ENCODE data around the gene KCNN3.

Gene KCNN3

DNA sequence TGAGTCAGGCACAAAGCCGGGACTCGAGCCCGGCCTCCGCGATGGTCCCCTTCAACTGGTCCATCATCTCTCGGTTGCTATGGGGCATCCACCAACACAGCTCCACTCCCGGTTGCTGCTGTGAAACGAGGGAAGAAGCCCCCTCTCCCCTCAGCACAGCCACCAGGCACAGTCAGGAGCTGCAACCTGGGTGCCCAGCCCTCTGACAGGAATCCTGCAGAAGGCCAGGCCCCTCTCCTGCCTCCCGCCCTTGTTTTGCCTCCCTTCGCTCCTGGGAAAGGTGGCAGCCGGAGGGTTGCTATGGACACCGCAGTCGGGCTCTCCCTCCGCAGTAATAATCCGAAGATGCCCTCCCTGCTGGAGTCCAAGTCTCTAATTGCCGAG lies 8.9 kb upstream of the KCNN3 start:
- no peak for DNase-seq (ENCODE audit: low spot score)

DNA sequence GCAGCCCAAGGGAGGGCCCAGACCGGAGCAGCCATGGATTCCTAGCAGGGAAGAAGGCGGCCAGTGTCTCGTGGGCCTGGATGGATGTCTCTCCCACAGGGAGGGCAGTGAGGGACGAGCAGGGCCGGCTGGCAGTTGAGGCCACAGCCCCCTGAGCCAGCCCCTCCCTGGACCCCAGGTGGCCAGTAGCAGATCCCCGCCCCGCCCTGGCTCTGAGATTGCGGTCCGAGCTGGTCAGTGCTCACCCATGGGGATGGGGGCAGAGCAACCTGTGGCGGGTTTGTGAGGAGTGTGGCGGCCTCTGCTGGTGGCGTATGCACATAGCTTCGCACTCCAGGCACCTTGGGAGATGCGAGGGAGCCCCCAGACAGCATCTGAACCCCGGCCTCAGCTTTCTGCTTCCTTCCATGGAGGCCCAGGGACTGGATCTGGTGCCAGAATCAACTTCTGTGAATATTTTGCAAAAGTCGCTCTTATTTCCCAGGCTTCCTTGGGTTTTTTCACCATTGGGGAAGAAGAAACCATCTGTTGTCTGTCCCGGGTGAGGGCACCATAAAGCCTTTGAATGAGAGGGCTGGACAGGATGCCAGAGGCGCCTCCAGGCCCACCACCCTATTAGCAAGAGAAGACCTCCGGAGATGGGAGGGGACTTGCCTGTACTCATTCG lies 8.4 kb upstream of the KCNN3 start:
- peak; percentile 59 for DNase-seq (ENCODE audit: low spot score)

DNA sequence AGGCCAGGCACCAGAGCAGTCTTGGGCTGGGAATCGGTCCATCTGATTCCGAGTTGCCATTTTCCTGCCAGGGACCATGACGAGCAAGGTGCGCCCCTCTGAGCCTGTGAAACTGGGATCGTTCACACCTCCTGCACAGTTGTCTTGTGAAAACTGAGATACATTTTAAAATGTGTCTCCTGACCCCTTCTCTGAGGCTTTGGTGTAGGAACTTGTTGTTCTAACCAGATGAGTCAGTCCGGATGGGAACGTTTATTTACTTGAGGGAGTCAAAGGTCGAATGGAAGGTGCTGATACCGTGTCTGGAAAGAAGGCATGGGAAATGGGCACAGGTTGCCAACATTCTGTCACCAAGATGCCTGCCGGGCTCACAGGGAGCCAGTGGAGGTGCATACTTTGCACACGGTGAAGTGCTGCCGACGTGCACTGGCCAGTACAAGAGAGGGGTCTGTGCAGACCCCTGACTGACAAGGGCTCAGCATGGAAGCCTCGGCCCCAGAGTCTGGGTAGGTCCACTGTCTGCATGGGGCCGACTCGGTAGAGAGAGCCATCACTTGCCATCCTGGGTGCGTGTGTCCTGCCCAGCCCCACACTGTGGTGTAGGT lies 7.4 kb upstream of the KCNN3 start:
- DNase-seq (ENCODE audit: low spot score) = peak; percentile 73

DNA sequence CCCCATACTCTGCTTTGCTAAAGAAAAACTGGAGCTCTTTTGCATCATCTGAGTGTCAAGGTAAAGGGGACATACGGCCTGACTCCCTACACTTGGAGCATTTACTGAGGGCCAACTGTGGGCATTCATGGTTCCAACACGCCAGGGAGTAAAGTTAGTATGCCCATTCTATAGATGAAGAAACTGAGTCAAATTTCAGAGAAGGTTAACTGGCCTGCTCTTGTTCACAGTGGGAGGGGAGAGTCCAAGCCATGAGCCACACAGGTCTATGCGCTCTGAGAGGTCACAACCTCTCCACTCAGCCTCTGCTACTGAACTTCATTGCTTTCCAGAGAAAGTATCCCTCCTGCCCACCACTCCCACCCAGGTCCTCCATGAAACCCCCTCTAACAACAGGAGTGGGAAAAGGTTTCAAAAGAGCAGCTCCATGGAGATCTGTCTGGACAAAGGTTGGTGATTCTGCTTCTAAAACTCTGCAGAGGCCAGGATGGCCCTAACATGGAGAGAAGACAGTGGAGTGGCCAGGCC lies 6.8 kb upstream of the KCNN3 start:
- no peak for DNase-seq (ENCODE audit: low spot score)

DNA sequence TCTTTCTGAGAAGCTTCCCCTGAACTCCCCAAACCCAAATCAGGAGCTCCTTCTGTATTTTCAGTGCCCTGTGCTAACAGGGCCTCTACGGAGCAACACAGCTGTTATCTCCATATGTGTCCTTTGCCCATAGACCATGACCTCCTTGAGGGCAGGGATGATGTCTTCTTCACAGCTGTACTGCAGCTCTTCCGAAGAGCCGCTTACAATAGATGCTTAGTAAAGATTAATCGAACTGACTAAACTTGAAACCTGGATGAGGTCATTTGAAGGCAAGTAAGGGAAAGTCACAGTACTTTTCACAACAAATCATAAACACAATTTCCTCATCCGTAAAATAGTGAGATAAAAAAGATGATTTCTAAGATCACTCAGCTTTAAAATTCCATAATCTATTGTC lies 4.4 kb upstream of the KCNN3 start:
- DNase-seq (ENCODE audit: low spot score) = no peak

DNA sequence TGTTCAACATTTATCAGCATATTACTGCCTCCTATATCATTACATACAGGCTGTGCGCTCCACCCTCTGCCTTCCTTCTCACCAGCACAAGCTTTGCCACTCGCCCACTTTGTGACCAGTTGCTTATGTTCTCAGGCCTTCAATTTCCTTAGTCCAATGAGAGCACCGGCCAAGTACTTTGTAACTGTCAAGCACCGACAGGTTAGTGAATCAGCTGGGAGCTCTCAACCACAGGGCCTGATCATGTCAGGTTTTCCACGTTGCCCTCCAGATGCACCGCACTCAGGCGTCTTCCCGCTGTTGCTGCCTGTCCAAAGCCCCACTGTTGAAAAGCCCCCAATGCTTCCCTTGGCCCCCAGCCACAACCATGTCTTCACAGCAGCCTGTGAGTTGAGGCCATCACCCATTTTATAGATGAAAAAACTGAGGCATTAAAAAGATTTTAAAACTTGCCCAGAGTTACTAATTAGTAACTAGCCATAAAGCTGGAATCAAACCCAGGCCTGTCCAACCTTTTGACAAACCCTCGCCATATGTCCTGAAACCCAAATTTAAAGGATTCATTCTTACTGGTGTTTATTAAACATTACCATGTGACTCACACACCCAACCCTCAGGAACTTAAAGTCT lies 3.4 kb upstream of the KCNN3 start:
- no peak for DNase-seq (ENCODE audit: low spot score)

DNA sequence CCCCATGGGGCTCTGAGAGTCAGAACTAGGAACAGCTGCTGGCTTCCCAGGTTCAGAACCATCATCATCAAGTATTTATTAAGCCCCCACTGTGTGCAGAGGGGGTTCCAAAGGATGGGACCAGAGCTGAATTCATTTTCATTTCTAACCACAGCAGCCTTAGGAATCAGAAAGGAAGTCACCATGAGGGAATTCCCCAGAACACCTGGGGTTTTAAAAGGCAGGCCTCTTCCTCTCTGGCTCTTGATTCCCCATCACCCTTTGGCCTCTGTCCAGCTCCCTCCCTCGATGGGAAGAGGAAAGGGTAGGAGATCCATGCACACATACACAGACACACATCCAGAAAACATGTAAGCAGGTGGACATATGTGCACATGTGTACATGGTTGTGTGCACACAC lies 1.3 kb upstream of the KCNN3 start:
- DNase-seq (ENCODE audit: low spot score) = no peak

DNA sequence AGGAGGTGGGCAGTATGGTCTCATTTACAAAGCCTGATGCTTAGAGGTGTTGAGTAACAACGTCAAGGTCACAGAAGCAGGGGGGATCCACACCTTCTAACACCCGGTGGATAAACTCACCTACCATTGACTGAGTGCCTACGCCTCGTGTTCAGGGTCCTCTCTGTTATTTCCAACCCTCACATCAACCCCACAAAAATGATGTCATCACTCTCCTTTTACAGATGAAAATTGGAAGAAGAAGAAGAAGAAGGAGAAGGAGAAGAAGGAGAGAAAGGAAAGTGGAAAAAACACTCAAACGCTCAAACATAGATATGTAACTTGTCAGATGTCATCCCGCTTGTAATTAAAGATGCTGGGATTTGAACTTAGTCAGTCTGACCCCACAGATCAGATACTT lies 653 bp upstream of the KCNN3 start:
- no peak for DNase-seq (ENCODE audit: low spot score)

DNA sequence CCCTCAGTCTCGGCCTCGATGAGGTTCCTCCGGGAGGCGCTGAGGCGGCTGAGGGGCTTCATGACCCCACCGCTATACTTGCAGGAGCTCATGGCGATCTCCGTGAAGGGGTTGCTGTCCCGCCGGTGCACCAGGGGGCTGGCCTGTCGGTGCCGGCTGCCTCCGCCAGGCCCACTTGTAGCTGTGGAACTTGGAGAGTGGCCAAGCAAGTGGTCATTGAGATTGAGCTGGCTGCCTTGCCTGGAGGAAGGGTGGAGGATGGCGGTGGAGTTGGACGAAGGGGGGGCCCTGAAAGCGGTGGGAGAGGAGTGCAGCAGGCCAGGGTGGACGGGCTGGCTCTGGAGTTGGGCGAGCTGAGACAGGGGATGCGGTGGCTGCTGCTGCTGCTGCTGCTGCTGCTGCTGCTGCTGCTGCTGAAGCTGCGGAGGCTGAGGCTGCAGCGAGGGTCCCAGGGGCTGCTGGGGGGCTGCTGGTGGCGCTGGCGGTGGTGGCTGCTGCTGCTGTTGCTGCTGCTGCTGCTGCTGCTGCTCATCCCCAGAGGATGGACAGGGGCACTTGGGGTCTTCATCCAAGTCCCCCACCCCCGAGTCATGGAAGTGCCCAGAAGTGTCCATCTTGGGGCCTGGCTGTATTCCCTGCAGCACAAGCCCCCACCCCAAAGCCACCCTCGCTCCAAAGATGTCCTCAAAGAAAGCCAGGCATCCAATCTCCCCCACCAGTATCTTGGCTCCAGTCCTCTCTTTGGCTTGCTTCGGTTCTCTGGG lies 548 bp downstream of the KCNN3 start:
- no peak for DNase-seq (ENCODE audit: low spot score)

DNA sequence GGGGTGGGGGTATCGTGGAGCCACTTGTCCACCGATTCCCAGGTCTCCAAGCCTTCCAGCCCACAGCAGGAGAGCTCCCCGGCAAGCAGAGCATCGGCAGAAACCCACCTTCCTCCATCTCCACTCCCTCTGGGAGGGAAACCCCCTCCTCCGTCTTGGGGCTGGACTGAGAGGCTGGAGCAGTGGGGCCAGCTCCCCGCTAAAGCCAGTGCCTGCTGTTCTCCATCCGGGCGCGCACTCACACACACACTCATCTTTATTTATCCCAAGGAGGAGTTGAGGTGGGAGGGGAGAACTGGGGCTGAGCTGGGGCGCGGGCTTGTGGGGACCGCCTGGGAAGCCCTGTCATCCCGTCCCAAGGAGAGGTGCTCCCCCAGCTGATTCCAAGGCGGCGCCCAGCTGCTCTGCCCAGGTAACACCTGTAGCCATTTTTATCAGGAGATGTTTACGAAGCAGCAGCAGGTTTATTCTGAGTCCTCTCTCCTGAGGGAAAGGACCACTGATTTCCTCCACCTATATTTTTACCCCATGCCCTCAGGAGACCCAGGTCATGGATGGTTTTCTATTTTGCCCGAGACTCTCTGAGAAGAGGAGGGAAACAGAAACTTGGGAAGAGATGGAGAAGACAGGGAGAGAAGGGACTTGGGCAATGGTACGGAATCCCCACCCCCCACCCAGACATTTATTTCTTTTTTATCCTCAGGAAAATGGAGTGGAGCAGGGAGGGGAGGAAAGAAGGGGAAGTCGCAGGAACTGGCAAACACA lies 2.1 kb downstream of the KCNN3 start:
- no peak for DNase-seq (ENCODE audit: low spot score)

DNA sequence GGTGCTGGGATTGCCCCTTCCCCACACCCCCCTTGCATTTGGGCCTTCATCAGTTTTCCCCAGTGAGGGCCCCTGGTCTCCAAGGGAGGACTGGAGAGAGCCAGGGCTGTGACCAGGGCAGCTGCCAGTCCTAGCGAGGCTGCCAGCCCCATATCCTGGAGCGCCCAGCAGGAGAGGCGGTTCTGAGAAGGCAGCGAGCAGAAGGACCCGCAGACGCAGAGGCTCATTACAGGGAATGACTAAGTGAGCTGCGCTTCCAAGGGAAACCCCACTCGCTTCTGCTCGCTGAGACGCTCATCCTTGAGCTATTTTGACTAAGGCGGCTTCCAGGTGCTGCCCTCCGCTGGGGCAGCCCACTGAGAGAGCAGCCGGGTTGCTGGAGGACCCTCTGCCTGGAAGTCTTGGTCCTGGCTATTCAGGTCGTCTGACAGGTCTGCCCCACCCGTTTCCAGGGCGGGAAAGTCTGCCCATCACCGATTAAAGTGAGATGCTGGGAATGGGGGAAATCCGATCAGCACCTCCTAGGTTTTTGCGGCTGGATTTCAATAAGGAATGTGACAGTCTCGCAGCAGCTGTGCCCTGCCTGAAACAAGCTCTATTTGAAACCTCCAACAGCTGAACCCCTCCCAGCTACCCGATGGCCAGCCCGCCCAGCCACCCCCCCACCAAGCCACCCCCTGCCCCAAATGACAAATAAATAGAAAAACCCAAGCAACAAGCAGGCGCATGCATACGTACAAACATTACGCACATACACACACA lies 2.8 kb downstream of the KCNN3 start:
- DNase-seq (ENCODE audit: low spot score) = no peak

DNA sequence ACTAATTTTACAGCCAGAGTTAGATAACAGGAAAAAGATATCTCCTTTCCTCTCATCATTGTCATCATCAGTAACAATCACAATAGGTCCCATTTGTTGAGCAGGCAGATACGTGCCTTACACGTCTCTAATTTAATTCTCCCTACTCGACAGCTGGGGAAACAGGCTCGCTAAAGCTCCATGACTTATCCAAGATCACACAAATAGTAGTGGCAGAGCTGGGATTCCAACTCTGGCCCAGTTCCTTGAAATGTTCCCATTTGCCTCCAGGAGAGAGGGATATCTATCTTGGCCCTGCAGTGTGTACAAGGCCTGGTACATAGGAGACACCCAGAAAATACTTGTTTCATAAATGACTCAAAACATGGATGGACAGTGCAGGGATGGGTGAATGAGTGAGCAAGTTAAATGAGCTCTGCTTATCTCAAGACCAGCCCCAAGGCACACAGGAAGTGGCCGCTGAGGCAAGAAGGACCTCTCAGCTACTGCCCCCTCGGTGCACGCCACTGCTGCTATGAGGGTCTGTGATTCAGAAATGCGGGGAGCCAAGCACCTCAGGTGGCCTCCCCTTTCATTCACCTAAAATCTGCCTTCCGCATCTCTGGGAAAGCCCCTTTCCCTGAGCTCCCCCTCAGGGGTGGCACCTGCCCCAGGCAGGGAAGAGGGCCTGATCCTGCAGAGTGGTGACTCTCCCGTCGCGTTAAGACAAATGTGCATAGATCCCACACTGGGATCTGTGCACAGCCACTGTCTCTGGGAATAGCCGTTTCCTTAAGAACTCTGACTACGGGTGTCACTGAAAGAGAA lies 3.6 kb downstream of the KCNN3 start:
- no peak for DNase-seq (ENCODE audit: low spot score)

DNA sequence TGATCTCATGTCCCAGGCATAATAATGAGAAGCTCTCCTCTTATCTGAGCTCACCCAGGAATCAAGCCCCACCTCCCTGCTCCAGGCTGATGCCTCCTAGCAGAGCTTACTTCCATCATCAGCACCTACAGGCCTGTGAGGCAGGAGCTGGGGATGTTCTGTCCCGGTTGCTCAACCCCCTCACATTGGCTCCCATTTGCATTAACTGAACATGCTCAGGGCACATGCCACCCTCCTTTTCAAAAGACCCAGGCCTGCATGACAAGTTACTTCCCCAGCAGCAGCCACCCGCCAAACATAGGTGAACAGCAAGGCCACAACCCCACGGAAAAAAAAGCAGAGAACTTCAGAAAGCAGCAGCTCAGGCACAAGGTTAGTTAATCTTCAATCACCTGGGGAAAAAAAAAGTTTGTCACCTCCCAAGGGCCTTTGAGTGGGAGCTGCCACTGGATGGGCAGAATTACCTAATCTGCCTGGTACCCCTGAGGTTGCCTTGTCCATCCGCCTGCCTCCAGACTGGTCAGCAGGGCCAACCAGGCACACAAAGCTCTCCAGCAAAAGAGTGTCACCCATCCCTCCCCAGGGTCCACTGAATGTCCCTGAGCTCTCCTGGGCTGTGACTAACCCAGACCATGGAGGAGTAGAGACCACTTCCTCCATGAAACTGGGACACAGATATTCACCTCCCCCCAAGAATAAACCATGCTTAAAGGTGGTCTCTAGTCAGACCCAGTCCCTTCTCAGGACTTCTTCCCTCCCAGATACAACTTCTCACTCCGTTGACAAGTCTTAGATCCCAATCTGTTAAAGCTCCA lies 4.4 kb downstream of the KCNN3 start:
- no peak for DNase-seq (ENCODE audit: low spot score)

DNA sequence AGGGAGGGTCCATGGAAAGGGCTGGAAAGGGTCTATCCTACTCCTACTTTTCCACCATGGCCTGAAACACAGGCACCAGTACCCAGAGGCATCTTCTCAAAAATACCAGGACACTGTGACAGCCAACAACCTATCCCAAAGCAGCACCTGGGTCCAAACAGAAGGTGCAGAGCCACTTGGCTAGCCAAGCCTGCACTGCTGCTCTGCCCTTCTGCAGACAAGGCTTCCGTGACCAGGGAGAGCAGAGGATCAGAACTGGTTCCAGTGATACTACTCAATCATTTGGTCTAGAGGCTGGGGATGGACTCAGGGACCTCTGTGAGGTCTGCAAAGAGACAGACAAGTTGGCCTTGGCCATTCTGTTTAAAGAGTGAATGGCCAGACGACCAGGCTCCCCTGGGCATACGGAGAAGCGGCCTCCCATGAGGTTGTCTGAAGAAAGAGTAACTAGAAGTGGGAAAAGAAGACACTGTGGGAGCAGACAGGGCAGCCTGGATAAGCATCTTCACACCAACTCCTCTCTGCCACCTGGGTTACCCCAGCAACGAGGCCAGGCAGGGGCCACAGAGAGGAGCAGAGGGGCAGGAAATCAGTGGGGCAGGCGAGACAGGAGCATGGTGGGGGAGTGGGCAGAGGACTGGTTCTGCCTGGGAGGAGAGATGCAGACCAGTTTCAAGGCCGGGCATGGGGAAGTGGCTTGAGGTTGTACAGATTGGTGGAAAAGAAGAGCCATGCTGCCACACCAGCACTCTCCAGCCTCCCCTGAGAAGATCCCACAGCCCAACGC lies 5.7 kb downstream of the KCNN3 start:
- no peak for DNase-seq (ENCODE audit: low spot score)

DNA sequence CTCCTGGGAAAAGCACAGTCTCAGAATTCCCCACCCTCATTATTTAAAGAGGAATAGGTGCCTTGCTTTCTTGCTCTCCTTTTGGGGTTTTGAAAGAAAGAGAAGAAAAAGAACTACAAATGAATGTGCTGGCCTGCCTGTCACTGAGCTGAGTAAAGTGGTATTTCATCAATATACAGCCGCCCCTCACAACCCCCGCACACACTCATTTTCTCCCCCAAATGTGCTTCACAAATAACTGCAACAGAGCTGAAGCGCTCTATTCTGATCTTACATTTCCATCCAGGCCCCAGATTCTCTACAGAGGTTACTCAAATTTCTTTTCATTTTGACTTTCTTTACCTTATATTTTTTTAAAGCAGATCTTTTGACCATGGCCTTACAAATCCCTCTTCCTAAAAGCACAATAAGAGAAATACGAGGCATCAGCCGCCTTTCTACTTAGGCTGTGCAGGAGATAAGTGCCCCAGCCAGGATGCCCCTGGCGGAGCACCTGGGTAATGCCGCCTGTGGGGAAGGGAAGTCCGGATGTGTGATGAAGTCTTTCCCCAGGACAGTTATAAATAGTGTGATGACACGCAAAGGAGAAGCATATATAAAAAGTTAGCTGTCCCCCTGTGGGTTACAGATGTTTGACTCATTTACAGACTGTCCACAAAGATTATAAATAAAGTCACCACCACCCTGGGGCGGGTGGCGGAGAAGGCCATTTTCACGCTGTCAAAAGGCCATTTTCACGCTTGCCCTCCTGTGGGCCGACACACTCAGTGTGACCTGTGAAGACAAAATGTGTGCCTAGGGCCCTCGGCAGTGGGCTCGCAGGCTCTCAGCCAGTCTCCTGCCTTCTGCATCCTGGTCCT lies 6.5 kb downstream of the KCNN3 start:
- peak; percentile 26 for DNase-seq (ENCODE audit: low spot score)

DNA sequence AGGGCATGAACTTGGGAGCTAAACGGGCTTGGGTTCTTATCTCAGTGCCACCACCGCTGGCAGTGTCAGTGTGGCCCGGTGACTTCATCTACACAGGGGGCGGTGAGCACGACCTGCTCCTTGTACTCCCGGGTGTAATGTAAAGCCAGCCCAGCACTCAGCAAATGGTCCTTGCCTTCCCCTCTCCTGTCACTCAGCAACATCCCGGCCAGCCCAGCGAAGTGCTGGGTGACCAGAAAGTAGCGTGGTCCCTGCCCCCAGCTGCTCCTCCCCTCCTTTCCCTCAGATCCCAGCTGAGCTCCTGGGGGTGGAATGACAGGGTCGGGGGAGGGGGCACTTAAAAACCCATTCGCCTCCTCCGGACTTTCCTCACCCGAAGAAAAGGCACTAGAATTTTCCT lies 7.2 kb downstream of the KCNN3 start:
- no peak for DNase-seq (ENCODE audit: low spot score)

DNA sequence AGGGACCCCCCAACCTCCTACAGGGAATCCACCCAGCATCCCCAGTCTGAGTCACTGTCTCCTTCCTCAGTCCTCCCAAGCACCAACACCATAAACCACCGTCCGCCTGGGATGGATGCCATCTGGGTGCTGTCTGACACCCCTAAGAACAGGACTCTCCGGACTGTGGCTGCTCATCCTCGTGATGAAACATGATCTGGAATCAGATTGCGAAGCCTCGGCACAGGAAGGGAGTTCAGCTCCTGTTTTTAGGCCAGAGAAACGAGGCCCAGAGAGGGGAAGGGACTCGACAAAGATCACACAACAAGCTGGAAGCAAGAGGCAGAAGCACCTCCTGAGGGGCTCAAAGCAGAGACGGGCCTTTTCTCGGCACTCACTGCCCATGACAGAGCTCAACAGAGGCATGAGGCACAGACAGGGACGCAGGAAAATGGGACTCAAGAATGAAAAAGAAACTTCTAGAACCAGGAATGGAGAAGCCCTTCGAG lies 8.4 kb downstream of the KCNN3 start:
- no peak for DNase-seq (ENCODE audit: low spot score)

All from LoVo (cell line).